ENCODE results near the gene RUNX2. TPM values are rescaled to one million over a fixed set of nuclear protein-coding genes. Genes with fewer than 3 reads are reported as not detected.

RUNX2 gene
- total and polyA plus RNA-seq, 4 donors: 0.09 to 1.5 (median 0.75) TPM

GRCh38 chr6:45568626-45569025 lies 240.5 kb downstream of the RUNX2 start (continued):
- TF ChIP-seq REST (IDR thresholded peaks at IDR 0.05) (no peak), HNF4G (IDR thresholded peaks at IDR 0.05) (no peak)

GRCh38 chr6:45569210-45569945 lies 241.2 kb downstream of the RUNX2 start:
- H3K27ac ChIP-seq (ENCODE audit: low read depth in 1 of 2, low read length in 2 of 2): no peak overlapping the region
- 83% methylated on average over 6 of the region's 6 CpGs for WGBS
- DNase-seq (ENCODE audit: low spot score): no peak

More at GRCh38 chr6:45569210-45569945, 241.2 kb downstream of the RUNX2 start:
- TF ChIP-seq GABPA (IDR thresholded peaks at IDR 0.05 in 1 of 2, conservative IDR thresholded peaks at IDR 0.05 in 1 of 2) (no peak), MAX (IDR thresholded peaks at IDR 0.05) (no peak), HNF4G (IDR thresholded peaks at IDR 0.05) (no peak), RAD21 (IDR thresholded peaks at IDR 0.05) (no peak), JUND (IDR thresholded peaks at IDR 0.05) (no peak), ZBTB33 (IDR thresholded peaks at IDR 0.05) (no peak), YY1 (IDR thresholded peaks at IDR 0.05) (no peak), SP1 (IDR thresholded peaks at IDR 0.05) (no peak), FOXA2 (IDR thresholded peaks at IDR 0.05) (no peak), FOXA1 (IDR thresholded peaks at IDR 0.05) (no peak), ATF3 (IDR thresholded peaks at IDR 0.05) (no peak), TAF1 (conservative IDR thresholded peaks at IDR 0.05) (no peak), REST (IDR thresholded peaks at IDR 0.05) (no peak), NR2F2 (IDR thresholded peaks at IDR 0.05) (no peak)
- Histone ChIP-seq H3K36me3 (ENCODE audit: control insufficient read depth in 4 of 4, insufficient read depth in 3 of 4, low read depth in 1 of 4, low read length in 3 of 4) (no peaks in the 10 kb centered on the region), H3K4me3 (ENCODE audit: low read depth in 1 of 3, low read length in 3 of 3) (no peak overlapping the region), H3K4me1 (ENCODE audit: control insufficient read depth in 4 of 4, insufficient read depth in 4 of 4, low read length in 3 of 4) (no peaks in the 10 kb centered on the region), H3K27me3 (ENCODE audit: control insufficient read depth in 4 of 4, insufficient read depth in 4 of 4, low read length in 3 of 4) (no peaks in the 10 kb centered on the region), H3K9me3 (ENCODE audit: control insufficient read depth in 4 of 4, low read length in 3 of 4) (no peaks in the 10 kb centered on the region), H3K9ac (ENCODE audit: low read depth in 1 of 2, low read length in 2 of 2) (no peak overlapping the region)

All from liver (tissue), 9 donors.